Putamen (tissue), 1 donor: ENCODE results near the gene BBS5.
A peak's percentile ranks its signal among the peaks of the same experiment; 100 is the strongest.
"Not testable (repeated sequence)": the region's sequence is repeated elsewhere in the genome, so short reads cannot be mapped to it uniquely, and the experiment has no call there.

Experiments used
- DNase-seq: peaks from one replicate; pipeline ENCODE4 v3.0.0-alpha.2; 2016; ENCODE audit warnings: low spot score

The BBS5 gene

DNA sequence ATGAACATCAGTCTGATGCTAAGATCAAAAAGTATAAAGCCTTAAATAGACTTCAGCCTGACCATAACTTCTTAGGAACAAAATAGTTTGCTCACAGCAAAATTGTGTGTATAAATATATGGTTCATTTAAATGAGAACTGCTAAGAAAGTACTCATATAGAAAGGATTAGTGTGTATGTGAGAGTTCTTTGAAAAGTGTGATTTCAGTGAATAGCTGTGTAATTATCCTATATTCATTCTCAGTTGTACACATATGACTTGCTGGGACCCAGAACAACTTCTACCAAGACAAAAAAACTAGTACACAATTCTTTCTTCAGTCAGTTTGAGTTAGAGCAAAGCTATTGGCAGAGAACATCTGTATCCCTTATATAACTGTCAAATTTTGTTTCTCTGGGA lies 7.2 kb downstream of the BBS5 start:
- DNase-seq, result no peak

GRCh38 chr2:169490834-169491233 lies 11.5 kb downstream of the BBS5 start:
- DNase-seq, result no peak

DNA sequence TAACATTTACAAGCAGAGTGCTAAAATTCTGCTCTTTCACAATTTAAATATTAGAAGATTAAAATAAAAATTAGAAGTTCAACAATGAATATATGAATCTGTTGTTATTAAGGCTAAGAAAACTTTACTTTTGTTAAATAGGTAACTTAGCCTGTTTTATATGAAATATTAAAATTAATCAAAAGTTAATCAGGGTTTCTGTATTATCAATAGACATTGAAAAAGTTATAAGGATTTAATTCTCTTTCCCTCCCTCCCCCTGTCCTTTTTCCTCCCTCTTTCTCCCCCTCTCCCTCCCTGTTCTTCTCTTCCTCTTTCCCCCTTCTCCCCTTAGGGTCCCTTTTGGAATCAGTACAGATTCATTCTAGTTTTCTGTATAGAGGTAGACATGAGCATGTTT lies 12.1 kb downstream of the BBS5 start:
- DNase-seq, result no peak

DNA sequence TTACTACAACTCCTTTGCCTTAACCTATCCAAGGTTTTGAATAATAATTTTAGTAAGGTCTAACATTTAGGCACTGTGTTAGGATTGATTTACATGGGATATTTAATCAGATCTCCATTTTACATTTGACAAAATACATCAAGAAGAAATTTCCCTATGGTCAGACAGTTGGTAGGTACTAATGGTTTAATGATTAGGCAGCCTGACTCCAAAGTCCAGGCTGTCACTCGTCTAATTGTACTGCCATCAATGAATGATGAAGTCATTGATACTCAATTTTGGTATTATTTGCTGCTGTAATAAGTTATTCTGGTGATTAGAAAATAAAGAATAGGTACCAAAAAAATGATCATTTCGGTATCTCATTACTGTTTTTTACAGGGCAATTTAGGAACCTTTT lies 14.1 kb downstream of the BBS5 start:
- no peak for DNase-seq

- DNase-seq, result no peak
Measured at GRCh38 chr2:169495310-169495928, 16.1 kb downstream of the BBS5 start.

DNA sequence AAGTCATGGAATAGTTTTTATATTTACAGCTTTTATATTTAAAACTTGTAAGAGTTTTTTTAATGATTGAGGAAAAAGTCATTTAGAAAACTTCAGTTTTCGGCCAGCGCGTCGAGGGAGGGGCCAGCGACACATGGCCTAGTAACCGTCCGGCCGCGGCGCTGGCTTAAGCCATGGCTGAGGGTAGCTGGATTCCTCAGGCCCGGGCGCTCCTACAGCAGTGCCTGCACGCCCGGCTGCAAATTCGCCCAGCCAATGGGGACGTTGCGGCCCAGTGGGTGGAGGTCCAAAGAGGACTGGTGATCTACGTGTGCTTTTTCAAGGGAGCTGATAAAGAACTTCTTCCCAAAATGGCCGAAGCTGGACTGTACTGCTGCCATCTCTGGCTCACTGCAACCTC lies 25.4 kb downstream of the BBS5 start:
- DNase-seq, result no peak

- no peak for DNase-seq
Measured at GRCh38 chr2:169507698-169508097, 28.4 kb downstream of the BBS5 start.

DNA sequence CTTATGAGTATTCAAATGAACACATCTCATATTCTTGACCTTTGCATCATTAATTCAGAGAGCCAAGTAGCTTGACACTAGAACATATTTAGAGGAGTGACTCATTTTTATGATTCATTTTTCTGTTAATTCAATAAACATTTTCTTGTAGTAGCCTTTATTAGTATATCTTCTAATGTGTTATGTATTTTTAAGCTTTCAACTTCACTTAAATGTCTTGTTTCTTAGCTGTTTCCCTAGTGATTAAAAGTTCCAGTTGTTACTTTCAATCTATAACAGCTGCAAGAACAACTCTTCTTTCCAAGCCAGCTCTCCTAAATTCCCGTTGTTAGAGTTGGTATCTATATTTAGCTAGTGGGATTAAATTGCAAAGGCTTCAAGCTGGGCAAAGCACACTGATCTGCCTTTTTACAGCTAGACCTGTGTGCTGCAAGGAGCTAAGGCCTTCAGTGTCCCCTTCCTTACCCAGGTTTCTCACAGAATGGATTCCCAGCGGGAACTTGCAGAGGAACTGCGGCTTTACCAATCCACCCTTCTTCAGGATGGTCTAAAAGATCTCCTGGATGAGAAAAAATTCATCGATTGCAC lies 30.1 kb downstream of the BBS5 start, which contains the start of gene KLHL41:
Gene KLHL41, plus strand, starts transcription at position 405 of the 588 bp plus-strand sequence. Its CDS starts 77 bp downstream, at position 482.
- DNase-seq, result no peak

GRCh38 chr2:169509955-169510354 lies 30.7 kb downstream of the BBS5 start:
- no peak for DNase-seq

DNA sequence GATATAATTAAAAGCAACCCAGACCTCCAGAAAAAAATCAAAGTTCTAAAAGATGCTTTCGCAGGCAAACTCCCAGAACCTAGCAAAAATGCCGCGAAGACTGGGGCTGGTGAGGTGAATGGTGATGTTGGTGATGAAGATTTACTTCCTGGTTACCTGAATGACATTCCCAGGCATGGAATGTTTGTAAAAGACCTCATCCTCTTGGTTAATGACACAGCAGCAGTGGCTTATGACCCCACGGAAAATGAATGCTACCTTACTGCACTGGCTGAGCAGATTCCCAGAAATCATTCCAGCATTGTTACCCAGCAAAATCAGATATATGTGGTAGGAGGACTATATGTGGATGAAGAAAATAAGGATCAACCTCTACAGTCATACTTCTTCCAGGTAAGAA lies 31.2 kb downstream of the BBS5 start:
- no peak for DNase-seq

GRCh38 chr2:169511818-169512217 lies 32.5 kb downstream of the BBS5 start:
- DNase-seq, result no peak

GRCh38 chr2:169512525-169512924 lies 33.2 kb downstream of the BBS5 start:
- no peak for DNase-seq

- DNase-seq, result no peak
Measured at GRCh38 chr2:169513094-169513493, 33.8 kb downstream of the BBS5 start.

DNA sequence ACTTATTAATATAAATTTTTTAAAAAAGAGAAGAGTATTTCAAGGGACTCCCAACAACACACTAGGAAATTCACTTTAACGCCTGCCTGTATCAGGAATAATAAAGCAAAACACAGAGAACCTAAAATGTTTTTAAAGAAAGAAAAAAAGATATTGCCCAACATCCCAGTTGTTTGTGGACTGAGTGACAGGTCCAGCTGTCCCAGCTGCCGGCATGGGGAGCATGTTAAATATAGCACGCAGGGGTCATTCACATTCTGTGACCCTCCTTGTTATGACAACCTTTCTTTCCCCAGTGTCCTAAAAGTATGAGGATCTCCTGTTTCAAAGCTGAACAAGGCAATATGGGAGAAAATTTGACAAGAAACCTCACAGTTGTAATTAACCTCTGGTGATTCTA lies 34.6 kb downstream of the BBS5 start:
- DNase-seq, result no peak

DNA sequence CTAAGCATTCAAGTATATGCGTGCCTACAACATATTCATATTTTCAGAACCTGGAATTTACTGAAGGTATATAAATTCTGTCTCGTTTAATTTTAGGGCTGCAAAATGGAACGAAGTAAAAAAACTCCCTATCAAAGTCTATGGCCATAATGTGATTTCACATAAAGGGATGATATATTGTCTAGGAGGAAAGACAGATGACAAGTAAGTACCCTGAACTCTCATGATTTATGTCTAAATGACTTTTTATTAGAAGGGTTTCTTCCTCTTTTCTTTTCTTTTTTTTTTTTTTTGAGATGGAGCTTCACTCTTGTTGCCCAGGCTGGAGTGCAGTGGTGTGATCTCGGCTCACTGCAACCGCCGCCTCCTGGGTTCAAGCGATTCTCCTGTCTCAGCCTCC lies 35.5 kb downstream of the BBS5 start:
- not testable (repeated sequence) for DNase-seq

DNA sequence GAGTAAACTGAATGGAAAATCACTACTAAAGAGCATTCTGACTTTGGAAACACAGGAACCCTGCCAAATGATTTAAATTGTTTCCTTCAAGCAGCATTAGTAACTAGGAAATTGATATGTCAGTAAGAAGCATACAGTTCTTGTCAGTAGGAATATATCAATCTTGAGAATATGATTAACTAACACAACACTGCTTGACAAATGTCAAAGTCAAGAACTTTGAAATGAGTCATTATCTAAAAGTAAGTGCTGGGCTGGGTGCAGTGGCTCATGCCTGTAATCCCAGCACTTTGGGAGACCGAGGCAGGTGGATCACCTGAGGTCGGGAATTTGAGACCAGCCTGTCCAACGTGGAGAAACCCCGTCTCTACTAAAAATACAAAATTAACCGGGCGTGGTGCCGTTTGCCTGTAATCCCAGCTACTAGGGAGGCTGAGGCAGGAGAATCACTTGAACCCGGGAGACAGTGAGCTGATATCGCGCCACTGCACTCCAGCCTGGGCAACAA lies 37.2 kb downstream of the BBS5 start:
- not testable (repeated sequence) for DNase-seq

GRCh38 chr2:169520896-169521295 lies 41.6 kb downstream of the BBS5 start:
- no peak for DNase-seq

GRCh38 chr2:169523681-169524080 lies 44.4 kb downstream of the BBS5 start:
- DNase-seq, result no peak

DNA sequence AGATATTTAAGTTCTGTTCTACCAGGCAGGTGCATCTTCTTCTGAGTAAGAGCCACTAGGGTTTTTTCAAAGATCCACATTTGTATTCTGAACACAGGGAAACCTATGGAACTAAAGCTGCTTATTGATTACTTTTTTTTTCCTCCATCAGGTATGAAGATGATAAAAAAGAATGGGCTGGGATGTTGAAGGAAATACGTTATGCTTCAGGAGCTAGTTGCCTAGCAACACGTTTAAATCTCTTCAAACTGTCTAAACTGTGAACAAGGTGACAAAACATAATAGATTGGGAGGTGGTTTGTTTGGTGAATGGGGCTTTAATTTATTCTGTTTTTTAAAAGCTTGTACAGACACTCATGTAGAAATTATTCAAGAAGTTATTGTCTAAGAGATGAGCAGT lies 46.1 kb downstream of the BBS5 start:
- DNase-seq, result peak; percentile 31

DNA sequence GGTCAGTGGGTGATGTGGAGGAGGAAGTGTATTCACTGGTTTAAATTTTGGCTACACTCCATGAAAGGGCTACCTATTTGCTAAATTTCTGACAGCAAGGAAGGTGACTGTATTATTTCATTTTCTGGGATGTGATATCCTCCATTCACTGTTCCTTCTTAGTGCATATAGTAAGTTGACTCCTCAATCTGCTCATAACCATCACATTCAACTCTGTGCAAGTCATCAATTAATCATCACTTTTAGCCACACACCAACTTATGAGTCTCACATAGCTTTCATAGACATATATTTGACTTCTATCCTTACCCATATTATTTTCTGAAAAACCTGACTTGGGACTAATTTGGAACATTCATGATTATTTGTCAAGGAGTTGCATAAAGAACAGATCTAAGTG lies 47.2 kb downstream of the BBS5 start:
- no peak for DNase-seq

- DNase-seq, result peak; percentile 9
Measured at GRCh38 chr2:169528271-169528701, 49.0 kb downstream of the BBS5 start.

DNA sequence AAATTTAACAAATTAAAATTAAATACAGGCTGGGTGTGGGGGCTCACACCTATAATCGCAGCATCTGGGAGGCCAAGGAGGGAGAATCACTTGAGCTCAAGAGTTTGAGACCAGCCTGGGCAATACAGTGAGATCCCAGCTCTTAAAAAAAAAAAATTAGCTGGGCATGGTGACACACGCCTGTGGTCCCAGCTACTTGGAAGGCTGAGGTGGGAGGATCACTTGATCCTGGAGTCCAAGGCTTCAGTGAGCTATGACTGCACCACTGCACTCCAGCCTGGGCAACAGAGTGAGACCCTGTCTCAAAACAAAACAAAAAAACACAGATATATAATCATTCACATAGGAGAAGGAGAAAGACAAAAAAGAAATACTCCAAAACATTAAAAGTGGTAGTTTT lies 60.2 kb downstream of the BBS5 start:
- not testable (repeated sequence) for DNase-seq

- DNase-seq, result no peak
Measured at GRCh38 chr2:169540146-169540545, 60.9 kb downstream of the BBS5 start.

DNA sequence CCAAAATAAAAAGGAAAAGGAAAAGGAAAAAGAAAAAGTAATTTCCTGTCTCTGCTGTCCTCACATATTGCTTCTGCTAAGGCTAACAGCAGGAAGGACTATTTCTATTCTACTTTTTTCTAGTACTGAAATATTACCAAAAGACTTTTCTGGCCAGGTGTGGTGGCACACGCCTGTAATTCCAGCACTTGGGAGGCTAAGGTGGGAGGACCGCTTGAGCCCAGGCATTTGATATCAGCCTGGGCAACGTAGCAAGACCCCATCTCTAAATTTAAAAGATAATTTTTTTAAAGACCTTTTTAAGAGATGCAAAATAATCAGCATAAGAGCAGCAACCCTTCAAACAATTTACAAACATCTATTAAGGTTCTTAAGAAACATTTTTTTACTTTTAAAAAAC lies 63.1 kb downstream of the BBS5 start:
- no peak for DNase-seq
